Mucosa of descending colon (tissue), 3 donors: ENCODE data around the gene NRG3. TPM values are rescaled to one million over a fixed set of nuclear protein-coding genes. Genes with fewer than 3 reads are reported as not detected.

Source experiments
- ATAC-seq: fragments of 200-7000 bp; cut with Tn5 transposase; one replicate; pipeline ENCODE4 v1.9.1; 2020; ENCODE audit warnings: mild to moderate bottlenecking, moderate library complexity
- DNase-seq, 3 donors: peaks; one replicate each; pipeline ENCODE4 v3.0.0-alpha.2; 2020
- H3K36me3 ChIP-seq: fragments of 200-600 bp; one replicate; pipeline ENCODE4 v1.8.0; 2021; ENCODE audit warnings: low read depth, mild to moderate bottlenecking
- H3K4me1 ChIP-seq: fragments of 200-600 bp; one replicate; pipeline ENCODE4 v1.8.0; 2021; ENCODE audit warnings: low read depth, mild to moderate bottlenecking
- H3K4me3 ChIP-seq: fragments of 200-600 bp; one replicate; pipeline ENCODE4 v1.8.0; 2021; ENCODE audit warnings: mild to moderate bottlenecking
- H3K9me3 ChIP-seq: fragments of 200-600 bp; one replicate; pipeline ENCODE4 v1.8.0; 2021; ENCODE audit warnings: mild to moderate bottlenecking
- CTCF ChIP-seq: fragments of 200-600 bp; IDR thresholded peaks from one replicate; pipeline ENCODE4 v1.8.0; 2022; ENCODE audit warnings: antibody characterized with exemption, mild to moderate bottlenecking
- intact Hi-C, 2 donors: fragments of 100-400 bp; cut with DNase I in 1 of 2; cut with micrococcal nuclease in 1 of 2; formaldehyde crosslinking; loops; one replicate each; pipeline versions ENCODE4 v1.11.0 to v1.11.1; 2022; cut with DNase I, micrococcal nuclease
- total RNA-seq, 3 donors: library from RNA; stranded (reverse); fragmentation: NEBNext Ultra II Directional in 2 of 3; extraction: Animal tissue kit (Norgen Biotek cat#: 25700) in 2 of 3; gene quantifications; one replicate each; pipeline versions ENCODE4 v1.2.1 to v1.2.4, GENCODE V29; 2021 to 2023
- donor health status: DM: no; HTN: no; CAD: no; lungs with moderate emphysema.
- donor health status: DM: no; HTN: no; CAD: no.
- donor health status: DM: no; HTN: yes; CAD: no.

NRG3 gene
- total RNA-seq, 3 donors from 2014 or later: 0.12 to 0.73 (median 0.23) TPM

- intact Hi-C loops: no loop called here
- TF ChIP-seq CTCF: no peak
- no peaks in the 10 kb centered on the region for H3K9me3 ChIP-seq
- DNase-seq: no peak
- no peak for ATAC-seq
- H3K4me3 ChIP-seq: no peak overlapping the region
- no peaks in the 10 kb centered on the region for H3K4me1 ChIP-seq
- no peaks in the 10 kb centered on the region for H3K36me3 ChIP-seq
Observed at GRCh38 chr10:82396886-82397285, 521.9 kb downstream of the NRG3 start.

- no peak overlapping the region for H3K4me3 ChIP-seq
- DNase-seq (no peak), ATAC-seq (no peak)
- no peaks in the 10 kb centered on the region for H3K36me3 ChIP-seq
- intact Hi-C loops: no loop called here
- TF ChIP-seq CTCF: no peak
- H3K4me1 ChIP-seq: no peaks in the 10 kb centered on the region
- no peaks in the 10 kb centered on the region for H3K9me3 ChIP-seq
Observed at GRCh38 chr10:82397854-82398253, 522.9 kb downstream of the NRG3 start.

GRCh38 chr10:82399850-82400249, 524.9 kb downstream of the NRG3 start:
- intact Hi-C loops: no loop called here
- Histone ChIP-seq H3K9me3 (no peaks in the 10 kb centered on the region), H3K36me3 (no peaks in the 10 kb centered on the region), H3K4me1 (no peaks in the 10 kb centered on the region), H3K4me3 (no peak overlapping the region)
- DNase-seq (no peak), ATAC-seq (no peak)
- TF ChIP-seq CTCF: no peak

- intact Hi-C loops: no loop called here
- H3K4me3 ChIP-seq: no peak overlapping the region
- no peak for ATAC-seq
Observed at GRCh38 chr10:82400841-82401240, 525.8 kb downstream of the NRG3 start.

GRCh38 chr10:82402906-82403401, 528.0 kb downstream of the NRG3 start:
- ATAC-seq: no peak
- no peak overlapping the region for H3K4me3 ChIP-seq
- H3K36me3 ChIP-seq: no peaks in the 10 kb centered on the region
- no peaks in the 10 kb centered on the region for H3K9me3 ChIP-seq
- intact Hi-C loops: no loop called here
- H3K4me1 ChIP-seq: no peaks in the 10 kb centered on the region
- no peak for TF ChIP-seq CTCF
- no peak for DNase-seq

More at GRCh38 chr10:82400841-82401240, 525.8 kb downstream of the NRG3 start:
- H3K36me3 ChIP-seq: no peaks in the 10 kb centered on the region
- no peak for DNase-seq
- no peak for TF ChIP-seq CTCF
- no peaks in the 10 kb centered on the region for H3K4me1 ChIP-seq
- H3K9me3 ChIP-seq: no peaks in the 10 kb centered on the region

- DNase-seq (no peak), ATAC-seq (no peak)
- no peak overlapping the region for H3K4me3 ChIP-seq
- H3K9me3 ChIP-seq: no peaks in the 10 kb centered on the region
- H3K36me3 ChIP-seq: no peaks in the 10 kb centered on the region
- no peaks in the 10 kb centered on the region for H3K4me1 ChIP-seq
- intact Hi-C loops: no loop called here
- TF ChIP-seq CTCF: no peak
Observed at GRCh38 chr10:82409671-82410070, 534.7 kb downstream of the NRG3 start.
